Measurements from ENCODE around the gene GPR157.
"Not testable (repeated sequence)": the region's sequence is repeated elsewhere in the genome, so short reads cannot be mapped to it uniquely, and the experiment has no call there.

The GPR157 gene

GRCh38 chr1:9125325-9125724 lies 3.6 kb downstream of the GPR157 start:
- DNase-seq (ENCODE audit: low read depth, low spot score), result no peak
- TF ChIP-seq CTCF (IDR thresholded peaks at IDR 0.05; ENCODE audit: low read depth, low read length), result no peak
- H3K4me3 ChIP-seq (ENCODE audit: low read depth, low read length), result no peak overlapping the region
- in situ Hi-C loops (cut with HindIII; ENCODE audit: low sequenced_read_pairs), result no loop called here

- H3K4me3 ChIP-seq (ENCODE audit: low read depth, low read length); in situ Hi-C loops (cut with HindIII; ENCODE audit: low sequenced_read_pairs); DNase-seq (ENCODE audit: low read depth, low spot score): not testable (repeated sequence)
Observed at GRCh38 chr1:9124389-9124788, 4.5 kb downstream of the GPR157 start.

GRCh38 chr1:9123665-9124064 lies 5.2 kb downstream of the GPR157 start:
- DNase-seq (ENCODE audit: low read depth, low spot score); H3K4me3 ChIP-seq (ENCODE audit: low read depth, low read length); in situ Hi-C loops (cut with HindIII; ENCODE audit: low sequenced_read_pairs): not testable (repeated sequence)

- TF ChIP-seq CTCF (IDR thresholded peaks at IDR 0.05; ENCODE audit: low read depth, low read length), result no peak
- H3K4me3 ChIP-seq (ENCODE audit: low read depth, low read length), result no peak overlapping the region
- DNase-seq (ENCODE audit: low read depth, low spot score), result no peak
- in situ Hi-C loops (cut with HindIII; ENCODE audit: low sequenced_read_pairs), result no loop called here
Observed at GRCh38 chr1:9121496-9122409, 7.1 kb downstream of the GPR157 start.

- TF ChIP-seq CTCF (IDR thresholded peaks at IDR 0.05; ENCODE audit: low read depth, low read length), result no peak
- no peak overlapping the region for H3K4me3 ChIP-seq (ENCODE audit: low read depth, low read length)
- no peak for DNase-seq (ENCODE audit: low read depth, low spot score)
- in situ Hi-C loops (cut with HindIII; ENCODE audit: low sequenced_read_pairs), result no loop called here
Observed at GRCh38 chr1:9120312-9120958, 8.5 kb downstream of the GPR157 start.

- in situ Hi-C loops (cut with HindIII; ENCODE audit: low sequenced_read_pairs), result no loop called here
- TF ChIP-seq CTCF (IDR thresholded peaks at IDR 0.05; ENCODE audit: low read depth, low read length), result no peak
- no peak for DNase-seq (ENCODE audit: low read depth, low spot score)
- no peak overlapping the region for H3K4me3 ChIP-seq (ENCODE audit: low read depth, low read length)
Observed at GRCh38 chr1:9119745-9120144, 9.2 kb downstream of the GPR157 start.

- DNase-seq (ENCODE audit: low read depth, low spot score), result no peak
- H3K4me3 ChIP-seq (ENCODE audit: low read depth, low read length), result no peak overlapping the region
- no peak for TF ChIP-seq CTCF (IDR thresholded peaks at IDR 0.05; ENCODE audit: low read depth, low read length)
- in situ Hi-C loops (cut with HindIII; ENCODE audit: low sequenced_read_pairs), result no loop called here
Observed at GRCh38 chr1:9118186-9118585, 10.7 kb downstream of the GPR157 start.
